Liver (tissue), 9 donors: ENCODE measurements around the gene SIPA1L3. TPM values are rescaled to one million over a fixed set of nuclear protein-coding genes. Genes with fewer than 3 reads are reported as not detected.

ENCODE experiments used
- DNase-seq: peaks from one replicate; pipeline ENCODE4 v3.0.0-alpha.2; 2017; ENCODE audit warnings: low spot score
- H3K27ac ChIP-seq, 2 donors: one replicate each; pipeline ENCODE4 v1.7.0; 2013; ENCODE audit warnings: inconsistent platforms in 2 of 2, low read length in 2 of 2, control low read depth in 1 of 2, low read depth in 1 of 2, mild to moderate bottlenecking in 1 of 2
- H3K27me3 ChIP-seq, 4 donors: one replicate each; pipeline versions ENCODE4 v1.6.1 to v1.7.0; 2013; ENCODE audit warnings: low read length in 3 of 4, inconsistent platforms in 1 of 4, mild to moderate bottlenecking in 1 of 4, moderate library complexity in 1 of 4; ENCODE audit not compliant: control insufficient read depth in 4 of 4, insufficient read depth in 4 of 4
- H3K36me3 ChIP-seq, 4 donors: one replicate each; pipeline versions ENCODE4 v1.6.1 to v1.7.0; 2013; ENCODE audit warnings: low read length in 3 of 4, mild to moderate bottlenecking in 3 of 4, low read depth in 1 of 4, moderate library complexity in 1 of 4; ENCODE audit not compliant: control insufficient read depth in 4 of 4, insufficient read depth in 3 of 4
- H3K4me1 ChIP-seq, 4 donors: one replicate each; pipeline versions ENCODE4 v1.6.1 to v1.7.0; 2013; ENCODE audit warnings: low read length in 3 of 4, mild to moderate bottlenecking in 3 of 4, moderate library complexity in 1 of 4; ENCODE audit not compliant: control insufficient read depth in 4 of 4, insufficient read depth in 4 of 4
- H3K4me3 ChIP-seq, 3 donors: one replicate each; pipeline versions ENCODE4 v1.6.1 to v1.7.0; 2013; ENCODE audit warnings: low read length in 3 of 3, control low read depth in 1 of 3, low read depth in 1 of 3, mild to moderate bottlenecking in 1 of 3
- H3K9ac ChIP-seq, 2 donors: one replicate each; pipeline ENCODE4 v1.7.0; 2013; ENCODE audit warnings: low read length in 2 of 2, mild to moderate bottlenecking in 2 of 2, moderate library complexity in 2 of 2, control low read depth in 1 of 2, low read depth in 1 of 2
- H3K9me3 ChIP-seq, 4 donors: one replicate each; pipeline versions ENCODE4 v1.6.1 to v1.7.0; 2013; ENCODE audit warnings: low read length in 3 of 4; ENCODE audit not compliant: control insufficient read depth in 4 of 4
- EGR1 ChIP-seq, 2 donors: IDR thresholded peaks; 2 replicates each; pipeline ENCODE4 v1.6.1; 2016 to 2018; ENCODE audit warnings: antibody characterized with exemption in 2 of 2, low read depth in 2 of 2
- FOXA1 ChIP-seq: IDR thresholded peaks from 2 replicates; pipeline ENCODE4 v1.6.1; 2016; ENCODE audit warnings: antibody characterized with exemption
- FOXA2 ChIP-seq: IDR thresholded peaks from 2 replicates; pipeline ENCODE4 v1.6.1; 2016; ENCODE audit warnings: antibody characterized with exemption
- GABPA ChIP-seq, 2 donors: IDR thresholded peaks in 1 of 2; conservative IDR thresholded peaks in 1 of 2; 2 replicates each; pipeline ENCODE4 v1.6.1; 2016; ENCODE audit warnings: antibody characterized with exemption in 2 of 2, mild to moderate bottlenecking in 1 of 2, moderate library complexity in 1 of 2
- HNF4A ChIP-seq, 2 donors: conservative IDR thresholded peaks; 2 replicates each; pipeline ENCODE4 v1.6.1; 2016; ENCODE audit warnings: antibody characterized with exemption in 2 of 2, mild to moderate bottlenecking in 2 of 2
- HNF4G ChIP-seq: IDR thresholded peaks from 2 replicates; pipeline ENCODE4 v1.6.1; 2016; ENCODE audit warnings: antibody characterized with exemption
- JUND ChIP-seq, 2 donors: IDR thresholded peaks; 2 replicates each; pipeline ENCODE4 v1.6.1; 2016; ENCODE audit warnings: antibody characterized with exemption in 2 of 2
- NR2F2 ChIP-seq: IDR thresholded peaks from 2 replicates; pipeline ENCODE4 v1.6.1; 2016; ENCODE audit warnings: antibody characterized with exemption
- RAD21 ChIP-seq, 2 donors: IDR thresholded peaks; 2 replicates each; pipeline ENCODE4 v1.6.1; 2016; ENCODE audit warnings: antibody characterized with exemption in 2 of 2, mild to moderate bottlenecking in 2 of 2
- RXRA ChIP-seq, 2 donors: IDR thresholded peaks; 2 replicates each; pipeline ENCODE4 v1.6.1; 2017 to 2018; ENCODE audit warnings: antibody characterized with exemption in 2 of 2, mild to moderate bottlenecking in 1 of 2
- SP1 ChIP-seq: IDR thresholded peaks from 2 replicates; pipeline ENCODE4 v1.6.1; 2018; ENCODE audit warnings: antibody characterized with exemption, mild to moderate bottlenecking
- TAF1 ChIP-seq: conservative IDR thresholded peaks from 2 replicates; pipeline ENCODE4 v1.6.1; 2016; ENCODE audit warnings: antibody characterized with exemption, mild to moderate bottlenecking
- YY1 ChIP-seq: IDR thresholded peaks from 2 replicates; pipeline ENCODE4 v1.6.1; 2016; ENCODE audit warnings: antibody characterized with exemption, mild to moderate bottlenecking
- WGBS: extraction: QIAGEN DNeasy Blood & Tissue Kit; methylation state at CpG from one replicate; pipeline ENCODE4 v1.1.7; 2013; 5-methylcytosine and 5-hydroxymethylcytosine counted together
- polyA plus RNA-seq, 2 donors: library from polyadenylated mRNA; stranded (reverse) in 1 of 2; unstranded in 1 of 2; fragments of 200-250 nt in 1 of 2; fragments of >200 nt in 1 of 2; fragmentation: Nextera tagmentation in 1 of 2; extraction: Ambion mirVana in 1 of 2; gene quantifications; one replicate each; pipeline versions ENCODE4 v1.2.1 to v1.2.3, GENCODE V29; 2013 to 2015
- total RNA-seq, 2 donors: library from RNA; depleted of rRNA; stranded (reverse); fragments of >200 nt; gene quantifications; one replicate each; pipeline ENCODE4 v1.2.3, GENCODE V29; 2014
- TF ChIP-seq, protein P1 (sequence below): fragments of 150-350 bp; IDR thresholded peaks from 2 replicates; pipeline ENCODE4 v1.5.1; 2017; ENCODE audit warnings: improper control_type of control experiment, low read depth, low read length; ENCODE audit not compliant: missing input control
- TF ChIP-seq, protein P2 (sequence below): IDR thresholded peaks from 2 replicates; pipeline ENCODE4 v1.6.1; 2016; ENCODE audit warnings: antibody characterized with exemption
- TF ChIP-seq, protein P3 (sequence below): IDR thresholded peaks from 2 replicates; pipeline ENCODE4 v1.6.1; 2016; ENCODE audit warnings: antibody characterized with exemption
- TF ChIP-seq, protein P4 (sequence below): IDR thresholded peaks from 2 replicates; pipeline ENCODE4 v1.6.1; 2016; ENCODE audit warnings: antibody characterized with exemption, mild to moderate bottlenecking
- TF ChIP-seq, protein P5 (sequence below): IDR thresholded peaks from 2 replicates; pipeline ENCODE4 v1.6.1; 2016; ENCODE audit warnings: antibody characterized with exemption
- donor health status: healthy.
- donor health status: healthy.
- donor health status: healthy.
- donor health status: healthy.
- donor health status: healthy.

SIPA1L3 gene
- total and polyA plus RNA-seq, 4 donors = 2.4 to 10.0 (median 4.4) TPM

DNA sequence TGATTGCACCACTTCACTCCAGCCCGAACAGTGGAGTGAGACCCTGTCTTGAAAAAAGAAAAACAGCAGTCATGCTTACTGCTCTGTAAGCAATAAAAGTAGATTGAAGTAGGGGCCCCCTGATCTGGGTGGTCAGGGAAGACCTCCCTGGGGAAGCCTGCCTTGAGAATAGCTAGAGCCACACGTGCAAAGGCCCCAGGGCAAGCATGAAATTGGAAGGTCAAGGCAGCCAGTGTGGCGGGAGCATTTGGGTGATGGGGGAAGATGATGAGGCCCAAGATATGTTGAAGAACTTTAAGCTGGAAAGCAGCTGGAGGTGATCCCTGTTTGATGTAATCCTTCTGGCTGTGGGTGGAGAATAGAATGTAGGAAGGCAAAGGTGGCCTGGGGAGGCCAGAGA lies 104.4 kb downstream of the SIPA1L3 start:
- no peaks in the 10 kb centered on the region for H3K27me3 ChIP-seq
- DNase-seq = no peak
- TF ChIP-seq TAF1 (no peak), RAD21 (IDR thresholded peaks at IDR 0.05) (no peak), SP1 (no peak), FOXA1 (no peak), GABPA (IDR thresholded peaks at IDR 0.05 in 1 of 2, conservative IDR thresholded peaks at IDR 0.05 in 1 of 2) (no peak), NR2F2 (no peak), FOXA2 (no peak), RXRA (IDR thresholded peaks at IDR 0.05) (no peak), HNF4G (no peak), YY1 (no peak), EGR1 (IDR thresholded peaks at IDR 0.05; ENCODE audit: low read depth in 2 of 2) (no peak), JUND (IDR thresholded peaks at IDR 0.05) (no peak), HNF4A (conservative IDR thresholded peaks at IDR 0.05) (no peak)
- TF ChIP-seq, protein P1, sequence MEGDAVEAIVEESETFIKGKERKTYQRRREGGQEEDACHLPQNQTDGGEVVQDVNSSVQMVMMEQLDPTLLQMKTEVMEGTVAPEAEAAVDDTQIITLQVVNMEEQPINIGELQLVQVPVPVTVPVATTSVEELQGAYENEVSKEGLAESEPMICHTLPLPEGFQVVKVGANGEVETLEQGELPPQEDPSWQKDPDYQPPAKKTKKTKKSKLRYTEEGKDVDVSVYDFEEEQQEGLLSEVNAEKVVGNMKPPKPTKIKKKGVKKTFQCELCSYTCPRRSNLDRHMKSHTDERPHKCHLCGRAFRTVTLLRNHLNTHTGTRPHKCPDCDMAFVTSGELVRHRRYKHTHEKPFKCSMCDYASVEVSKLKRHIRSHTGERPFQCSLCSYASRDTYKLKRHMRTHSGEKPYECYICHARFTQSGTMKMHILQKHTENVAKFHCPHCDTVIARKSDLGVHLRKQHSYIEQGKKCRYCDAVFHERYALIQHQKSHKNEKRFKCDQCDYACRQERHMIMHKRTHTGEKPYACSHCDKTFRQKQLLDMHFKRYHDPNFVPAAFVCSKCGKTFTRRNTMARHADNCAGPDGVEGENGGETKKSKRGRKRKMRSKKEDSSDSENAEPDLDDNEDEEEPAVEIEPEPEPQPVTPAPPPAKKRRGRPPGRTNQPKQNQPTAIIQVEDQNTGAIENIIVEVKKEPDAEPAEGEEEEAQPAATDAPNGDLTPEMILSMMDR = no peak
- TF ChIP-seq, protein P2, sequence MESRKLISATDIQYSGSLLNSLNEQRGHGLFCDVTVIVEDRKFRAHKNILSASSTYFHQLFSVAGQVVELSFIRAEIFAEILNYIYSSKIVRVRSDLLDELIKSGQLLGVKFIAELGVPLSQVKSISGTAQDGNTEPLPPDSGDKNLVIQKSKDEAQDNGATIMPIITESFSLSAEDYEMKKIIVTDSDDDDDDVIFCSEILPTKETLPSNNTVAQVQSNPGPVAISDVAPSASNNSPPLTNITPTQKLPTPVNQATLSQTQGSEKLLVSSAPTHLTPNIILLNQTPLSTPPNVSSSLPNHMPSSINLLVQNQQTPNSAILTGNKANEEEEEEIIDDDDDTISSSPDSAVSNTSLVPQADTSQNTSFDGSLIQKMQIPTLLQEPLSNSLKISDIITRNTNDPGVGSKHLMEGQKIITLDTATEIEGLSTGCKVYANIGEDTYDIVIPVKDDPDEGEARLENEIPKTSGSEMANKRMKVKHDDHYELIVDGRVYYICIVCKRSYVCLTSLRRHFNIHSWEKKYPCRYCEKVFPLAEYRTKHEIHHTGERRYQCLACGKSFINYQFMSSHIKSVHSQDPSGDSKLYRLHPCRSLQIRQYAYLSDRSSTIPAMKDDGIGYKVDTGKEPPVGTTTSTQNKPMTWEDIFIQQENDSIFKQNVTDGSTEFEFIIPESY = no peak
- TF ChIP-seq, protein P3, sequence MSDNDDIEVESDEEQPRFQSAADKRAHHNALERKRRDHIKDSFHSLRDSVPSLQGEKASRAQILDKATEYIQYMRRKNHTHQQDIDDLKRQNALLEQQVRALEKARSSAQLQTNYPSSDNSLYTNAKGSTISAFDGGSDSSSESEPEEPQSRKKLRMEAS = no peak
- TF ChIP-seq, protein P4, sequence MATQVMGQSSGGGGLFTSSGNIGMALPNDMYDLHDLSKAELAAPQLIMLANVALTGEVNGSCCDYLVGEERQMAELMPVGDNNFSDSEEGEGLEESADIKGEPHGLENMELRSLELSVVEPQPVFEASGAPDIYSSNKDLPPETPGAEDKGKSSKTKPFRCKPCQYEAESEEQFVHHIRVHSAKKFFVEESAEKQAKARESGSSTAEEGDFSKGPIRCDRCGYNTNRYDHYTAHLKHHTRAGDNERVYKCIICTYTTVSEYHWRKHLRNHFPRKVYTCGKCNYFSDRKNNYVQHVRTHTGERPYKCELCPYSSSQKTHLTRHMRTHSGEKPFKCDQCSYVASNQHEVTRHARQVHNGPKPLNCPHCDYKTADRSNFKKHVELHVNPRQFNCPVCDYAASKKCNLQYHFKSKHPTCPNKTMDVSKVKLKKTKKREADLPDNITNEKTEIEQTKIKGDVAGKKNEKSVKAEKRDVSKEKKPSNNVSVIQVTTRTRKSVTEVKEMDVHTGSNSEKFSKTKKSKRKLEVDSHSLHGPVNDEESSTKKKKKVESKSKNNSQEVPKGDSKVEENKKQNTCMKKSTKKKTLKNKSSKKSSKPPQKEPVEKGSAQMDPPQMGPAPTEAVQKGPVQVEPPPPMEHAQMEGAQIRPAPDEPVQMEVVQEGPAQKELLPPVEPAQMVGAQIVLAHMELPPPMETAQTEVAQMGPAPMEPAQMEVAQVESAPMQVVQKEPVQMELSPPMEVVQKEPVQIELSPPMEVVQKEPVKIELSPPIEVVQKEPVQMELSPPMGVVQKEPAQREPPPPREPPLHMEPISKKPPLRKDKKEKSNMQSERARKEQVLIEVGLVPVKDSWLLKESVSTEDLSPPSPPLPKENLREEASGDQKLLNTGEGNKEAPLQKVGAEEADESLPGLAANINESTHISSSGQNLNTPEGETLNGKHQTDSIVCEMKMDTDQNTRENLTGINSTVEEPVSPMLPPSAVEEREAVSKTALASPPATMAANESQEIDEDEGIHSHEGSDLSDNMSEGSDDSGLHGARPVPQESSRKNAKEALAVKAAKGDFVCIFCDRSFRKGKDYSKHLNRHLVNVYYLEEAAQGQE = no peak
- TF ChIP-seq, protein P5, sequence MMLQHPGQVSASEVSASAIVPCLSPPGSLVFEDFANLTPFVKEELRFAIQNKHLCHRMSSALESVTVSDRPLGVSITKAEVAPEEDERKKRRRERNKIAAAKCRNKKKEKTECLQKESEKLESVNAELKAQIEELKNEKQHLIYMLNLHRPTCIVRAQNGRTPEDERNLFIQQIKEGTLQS = no peak
- no peaks in the 10 kb centered on the region for H3K9me3 ChIP-seq
- no peaks in the 10 kb centered on the region for H3K36me3 ChIP-seq
- no peaks in the 10 kb centered on the region for H3K4me1 ChIP-seq
- WGBS = 97% methylated on average over 3 of the region's 3 CpGs
- no peak overlapping the region for H3K9ac ChIP-seq
- H3K27ac ChIP-seq = no peak overlapping the region
- no peak overlapping the region for H3K4me3 ChIP-seq
